ENCODE measurements around the gene MAN2A1.
"Not testable (repeated sequence)": the region's sequence is repeated elsewhere in the genome, so short reads cannot be mapped to it uniquely, and the experiment has no call there.

MAN2A1 gene

DNA sequence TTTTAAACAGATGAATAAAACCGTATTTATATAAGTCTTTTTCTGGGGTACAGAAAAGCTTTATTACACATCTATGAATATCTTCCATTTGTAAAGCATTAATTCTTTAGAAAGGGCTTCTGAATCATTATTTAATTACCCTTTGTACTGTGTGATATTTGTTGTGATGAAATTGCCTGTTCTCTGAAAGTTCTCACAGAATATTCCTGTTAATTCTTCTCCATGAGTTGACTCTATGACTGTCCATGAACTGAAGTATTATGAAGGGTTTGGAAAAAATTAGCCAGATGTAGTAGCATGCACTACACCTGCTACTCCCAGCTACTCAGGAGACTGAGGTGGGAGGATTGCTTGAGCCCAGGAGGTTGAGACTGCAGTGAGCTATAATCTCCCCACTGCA, 127.0 kb downstream of the MAN2A1 start:
- no peak for TF ChIP-seq CTCF (IDR thresholded peaks at IDR 0.05; ENCODE audit: extremely low read depth, missing control alignments)

DNA sequence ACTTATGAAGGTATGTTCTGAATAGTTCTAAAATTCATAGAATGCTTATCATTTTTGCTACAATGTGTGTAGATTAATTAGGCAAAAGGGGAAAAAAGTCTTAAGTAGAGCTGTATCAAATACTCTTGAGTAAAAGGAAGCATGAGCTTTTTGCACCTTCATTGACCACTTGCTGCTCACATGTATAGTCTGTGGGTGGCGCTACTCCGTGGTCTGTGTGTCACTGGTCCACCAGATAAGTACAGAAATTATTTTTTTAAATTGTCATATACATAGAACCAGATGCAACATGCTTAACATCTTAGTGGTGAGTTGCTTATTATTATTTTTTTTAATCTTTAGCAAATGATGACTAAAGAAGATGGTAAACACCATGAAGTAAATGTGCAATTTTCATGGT, 130.2 kb downstream of the MAN2A1 start:
- no peak for TF ChIP-seq CTCF (IDR thresholded peaks at IDR 0.05; ENCODE audit: extremely low read depth, missing control alignments)
- no peak for DNase-seq (ENCODE audit: low spot score)

More for the DNA sequence above, 127.0 kb downstream of the MAN2A1 start:
- DNase-seq (ENCODE audit: low spot score), result no peak

GRCh38 chr5:109823597-109823996, 133.9 kb downstream of the MAN2A1 start:
- TF ChIP-seq CTCF (IDR thresholded peaks at IDR 0.05; ENCODE audit: extremely low read depth, missing control alignments), result no peak
- no peak for DNase-seq (ENCODE audit: low spot score)

- DNase-seq (ENCODE audit: low spot score), result no peak
- TF ChIP-seq CTCF (IDR thresholded peaks at IDR 0.05; ENCODE audit: extremely low read depth, missing control alignments), result no peak
Measured at GRCh38 chr5:109825450-109825849, 135.7 kb downstream of the MAN2A1 start.

GRCh38 chr5:109826426-109826825, 136.7 kb downstream of the MAN2A1 start:
- no peak for DNase-seq (ENCODE audit: low spot score)
- TF ChIP-seq CTCF (IDR thresholded peaks at IDR 0.05; ENCODE audit: extremely low read depth, missing control alignments), result no peak

- no peak for TF ChIP-seq CTCF (IDR thresholded peaks at IDR 0.05; ENCODE audit: extremely low read depth, missing control alignments)
- DNase-seq (ENCODE audit: low spot score), result no peak
Measured at GRCh38 chr5:109829331-109829730, 139.6 kb downstream of the MAN2A1 start.

GRCh38 chr5:109830955-109831502, 141.3 kb downstream of the MAN2A1 start:
- no peak for TF ChIP-seq CTCF (IDR thresholded peaks at IDR 0.05; ENCODE audit: extremely low read depth, missing control alignments)
- DNase-seq (ENCODE audit: low spot score), result no peak

DNA sequence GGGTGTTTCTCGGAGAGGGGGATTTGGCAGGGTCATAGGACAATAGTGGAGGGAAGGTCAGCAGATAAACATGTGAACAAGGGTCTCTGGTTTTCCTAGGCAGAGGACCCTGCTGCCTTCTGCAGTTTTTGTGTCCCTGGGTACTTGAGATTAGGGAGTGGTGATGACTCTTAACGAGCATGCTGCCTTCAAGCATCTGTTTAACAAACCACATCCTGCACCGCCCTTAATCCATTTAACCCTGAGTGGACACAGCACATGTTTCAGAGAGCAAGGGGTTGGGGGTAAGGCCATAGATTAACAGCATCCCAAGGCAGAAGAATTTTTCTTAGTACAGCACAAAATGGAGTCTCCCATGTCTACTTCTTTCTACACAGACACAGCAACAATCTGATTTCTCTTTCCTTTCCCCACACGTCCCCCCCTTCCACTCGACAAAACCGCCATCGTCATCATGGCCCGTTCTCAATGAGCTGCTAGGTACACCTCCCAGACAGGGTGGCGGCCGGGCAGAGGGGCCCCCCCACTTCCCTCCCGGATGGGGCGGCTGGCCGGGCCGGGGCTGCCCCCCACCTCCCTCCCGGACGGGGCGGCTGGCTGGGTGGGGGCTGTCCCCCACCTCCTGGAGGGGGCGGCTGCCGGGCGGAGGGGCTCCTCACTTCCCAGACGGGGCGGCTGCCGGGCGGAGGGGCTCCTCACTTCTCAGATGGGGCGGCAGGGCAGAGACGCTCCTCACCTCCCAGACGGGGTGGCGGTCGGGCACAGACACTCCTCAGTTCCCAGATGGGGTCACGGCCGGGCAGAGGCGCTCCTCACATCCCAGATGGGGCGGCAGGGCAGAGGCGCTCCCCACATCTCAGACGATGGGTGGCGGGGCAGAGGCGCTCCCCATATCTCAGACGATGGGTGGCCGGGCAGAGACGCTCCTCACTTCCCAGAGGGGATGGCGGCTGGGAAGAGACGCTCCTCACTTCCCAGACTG, 142.8 kb downstream of the MAN2A1 start:
- not testable (repeated sequence) for DNase-seq (ENCODE audit: low spot score)

Measured in GM20000 (cell line).